Activated B cell treated with CpG ODN at 0.5 μM for 24 hours (primary cell): ENCODE measurements around the gene LDLRAD3. TPM values are rescaled to one million over a fixed set of nuclear protein-coding genes. Genes with fewer than 3 reads are reported as not detected.

ENCODE experiments used
- ATAC-seq: fragments of 200-7000 bp; cut with Tn5 transposase; one replicate; pipeline ENCODE4 v1.10.0; 2021; ENCODE audit warnings: low read depth, mild to moderate bottlenecking, moderate library complexity
- CTCF ChIA-PET: fragments of 350-600 bp; sonication (Branson Sonifier 250); formaldehyde crosslinking; loops from one replicate; lab custom pipeline; 2021; ENCODE audit warnings: antibody characterized with exemption; lab: Charles Lee
- POLR2A ChIA-PET: fragments of 350-600 bp; sonication (Branson Sonifier 250); formaldehyde crosslinking; loops from one replicate; lab custom pipeline; 2021; ENCODE audit warnings: antibody characterized with exemption; lab: Charles Lee
- DNase-seq: peaks from one replicate; pipeline ENCODE4 v3.0.0; 2022
- H3K27ac Mint-ChIP-seq: one replicate; pipeline ENCODE4 v1.8.0; 2020; ENCODE audit warnings: mixed read lengths
- H3K27me3 Mint-ChIP-seq: one replicate; pipeline ENCODE4 v1.8.0; 2021; ENCODE audit warnings: mixed read lengths
- H3K36me3 Mint-ChIP-seq: one replicate; pipeline ENCODE4 v1.8.0; 2021; ENCODE audit warnings: low read depth, mixed read lengths
- H3K4me1 Mint-ChIP-seq: one replicate; pipeline ENCODE4 v1.8.0; 2021; ENCODE audit warnings: mixed read lengths
- H3K4me3 Mint-ChIP-seq: one replicate; pipeline ENCODE4 v1.8.0; 2020; ENCODE audit warnings: mild to moderate bottlenecking, mixed read lengths
- H3K9me3 Mint-ChIP-seq: one replicate; pipeline ENCODE4 v1.8.0; 2020; ENCODE audit warnings: mixed read lengths
- CTCF ChIP-seq: fragments of 200-600 bp; IDR thresholded peaks from one replicate; pipeline ENCODE4 v1.8.0; 2022; ENCODE audit warnings: antibody characterized with exemption, mild to moderate bottlenecking
- intact Hi-C: fragments of 100-400 bp; cut with micrococcal nuclease; formaldehyde crosslinking; loops from one replicate; pipeline ENCODE4 v1.15.1; 2024
- total RNA-seq: library from RNA; stranded (reverse); gene quantifications from 2 replicates; pipeline ENCODE4 v1.2.3, GENCODE V29; 2022

Gene LDLRAD3
- total RNA-seq, 1 donor from 2014 or later, result not detected

- POLR2A ChIA-PET, result no interaction called here
- no peak overlapping the region for H3K4me3 Mint-ChIP-seq
- DNase-seq (no peak), ATAC-seq (no peak)
- no peaks in the 10 kb centered on the region for H3K9me3 Mint-ChIP-seq
- H3K27ac Mint-ChIP-seq, result no peak overlapping the region
- CTCF ChIA-PET, result interaction anchor here (2.5 kb wide), 1 partner anchor 9 kb away, joined by 9 read pairs; no protein-coding TSS in a partner anchor
- no peaks in the 10 kb centered on the region for H3K4me1 Mint-ChIP-seq
- no peak for TF ChIP-seq CTCF
- intact Hi-C loops, result no loop called here
- H3K36me3 Mint-ChIP-seq, result peaks cover 83% of the 10 kb centered on the region
- H3K27me3 Mint-ChIP-seq, result no peaks in the 10 kb centered on the region
Measured at GRCh38 chr11:36274414-36274813, 330.6 kb downstream of the LDLRAD3 start.

DNA sequence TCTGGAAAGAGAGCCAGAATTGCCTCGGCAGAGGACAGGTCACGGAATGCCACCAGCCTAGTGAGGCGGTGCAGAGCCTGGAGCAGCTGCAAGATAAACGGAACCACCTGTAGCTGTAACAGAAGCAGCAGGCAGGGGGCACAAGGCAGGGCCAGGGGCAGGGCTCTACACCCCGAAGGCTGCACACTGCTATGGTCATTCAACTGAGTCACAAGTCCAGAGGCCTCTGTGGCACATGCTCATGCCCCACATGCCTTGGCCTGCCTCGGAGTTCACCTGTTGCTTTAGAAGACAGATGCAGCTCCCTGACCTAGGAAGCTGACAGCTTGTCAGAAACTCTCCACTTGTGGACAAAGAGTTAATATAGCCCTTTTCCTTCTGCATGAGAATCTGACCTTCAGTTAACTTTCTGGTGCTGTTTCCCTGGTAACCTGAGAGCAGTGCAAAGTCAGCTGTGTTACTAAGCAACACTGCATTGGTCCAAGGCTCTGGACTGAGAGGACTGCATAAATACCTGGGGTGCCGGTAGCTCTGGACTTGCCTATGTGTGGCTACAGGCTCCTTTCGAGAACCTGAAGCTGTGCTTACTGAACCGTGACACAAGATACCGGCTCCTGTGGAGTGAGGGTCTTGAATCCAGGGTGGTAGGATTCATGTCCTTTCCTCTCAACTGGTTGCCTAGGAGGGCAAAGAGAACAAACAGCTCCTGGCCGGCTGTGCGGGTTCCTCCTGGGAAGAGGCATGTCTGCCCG, 334.8 kb downstream of the LDLRAD3 start:
- Mint-ChIP-seq H3K36me3 (peaks cover 73% of the 10 kb centered on the region), H3K27me3 (no peaks in the 10 kb centered on the region), H3K4me3 (no peak overlapping the region), H3K4me1 (peaks cover 2% of the 10 kb centered on the region), H3K9me3 (peaks cover 10% of the 10 kb centered on the region), H3K27ac (no peak overlapping the region)
- CTCF ChIA-PET, result interaction anchor here (1.1 kb wide), 1 partner anchor 214 kb away, joined by 3 read pairs; no protein-coding TSS in a partner anchor
- no peak for TF ChIP-seq CTCF
- ATAC-seq (no peak), DNase-seq (no peak)
- intact Hi-C loops, result no loop called here
- POLR2A ChIA-PET, result no interaction called here

DNA sequence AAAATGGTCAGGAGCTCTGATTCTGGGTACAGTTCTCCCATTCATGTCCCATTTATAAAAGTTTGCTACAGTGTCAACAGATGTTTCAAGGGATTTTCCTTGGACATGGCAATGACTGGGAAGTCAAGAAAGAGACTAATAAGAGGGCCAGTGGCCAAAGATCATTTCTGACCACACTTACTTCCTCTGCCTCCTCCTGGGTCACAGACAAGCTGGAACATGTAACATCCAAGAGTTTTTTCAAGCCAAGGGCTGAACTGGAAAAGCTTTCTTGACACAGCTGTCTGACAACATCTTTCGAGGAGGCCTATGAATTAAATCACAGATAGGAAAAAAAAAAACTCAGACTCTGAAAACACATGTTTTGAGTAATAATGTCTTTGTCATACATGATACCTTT, 336.7 kb downstream of the LDLRAD3 start:
- TF ChIP-seq CTCF, result no peak
- Mint-ChIP-seq H3K27ac (no peak overlapping the region), H3K36me3 (peaks cover 59% of the 10 kb centered on the region), H3K27me3 (no peaks in the 10 kb centered on the region), H3K9me3 (peaks cover 10% of the 10 kb centered on the region), H3K4me1 (peaks cover 9% of the 10 kb centered on the region), H3K4me3 (no peak overlapping the region)
- POLR2A ChIA-PET, result no interaction called here
- ATAC-seq (no peak), DNase-seq (no peak)
- intact Hi-C loops, result no loop called here
- CTCF ChIA-PET, result interaction anchor here (1.3 kb wide), 1 partner anchor 212 kb away, joined by 4 read pairs; no protein-coding TSS in a partner anchor
